HCT116 (cell line): ENCODE results near the gene OCA2. TPM values are rescaled to one million over a fixed set of nuclear protein-coding genes. Genes with fewer than 3 reads are reported as not detected.
"Not testable (repeated sequence)": the region's sequence is repeated elsewhere in the genome, so short reads cannot be mapped to it uniquely, and the experiment has no call there.

ENCODE experiments used
- ATAC-seq: fragments of 200-7000 bp; cut with Tn5 transposase; 2 replicates; pipeline ENCODE4 v1.9.1; 2020; ENCODE audit warnings: mild to moderate bottlenecking, moderate library complexity
- BruUV-seq: library from RNA; stranded (reverse); fragments of 400-500 nt; replicated peaks from 2 replicates; lab custom pipeline; 2021; lab: Mats Ljungman, UMichigan
- CTCF ChIA-PET: fragments of 300-600 bp; sonication (Branson Sonifier 250); formaldehyde crosslinking; loops from one replicate; lab custom pipeline; 2021; ENCODE audit warnings: antibody characterized with exemption; lab: Charles Lee
- POLR2A ChIA-PET: fragments of 300-600, 350-600 bp; sonication (Branson Sonifier 250); formaldehyde crosslinking; loops from one replicate; lab custom pipeline; 2021; ENCODE audit warnings: antibody characterized with exemption; lab: Charles Lee
- RAD21 ChIA-PET, 2 experiments: fragments of 300-600 bp; sonication (Branson Sonifier 250); formaldehyde crosslinking; loops; one replicate each; lab custom pipeline; 2023; ENCODE audit warnings: low total read pairs in 2 of 2; ENCODE audit not compliant: uncharacterized antibody in 2 of 2, unreplicated experiment in 2 of 2, low non-redundant PET in 1 of 2; lab: Charles Lee
- DNase-seq: peaks from one replicate; pipeline ENCODE4 v3.0.0-alpha.2; 2010; ENCODE audit warnings: low read depth, low spot score
- H2AFZ ChIP-seq: fragments of 200-600 bp; shearing (Covaris generic), sonication (generic); 2 replicates; pipeline ENCODE4 v1.6.1; 2017; ENCODE audit warnings: low read depth, mixed run types, mixed read lengths, antibody characterized with exemption, low read length; ENCODE audit not compliant: poor library complexity, severe bottlenecking
- H3K27ac ChIP-seq: 2 replicates; pipeline ENCODE4 v1.5.1; 2012; ENCODE audit warnings: low read depth, low read length
- H3K27me3 ChIP-seq: fragments of 200-600 bp; sonication (generic); 2 replicates; pipeline ENCODE4 v1.6.1; 2016; ENCODE audit warnings: mixed run types, low read length, mixed read lengths; ENCODE audit not compliant: insufficient read depth
- H3K36me3 ChIP-seq, 2 experiments: fragments of 200-500 bp in 1 of 2; fragments of 200-600 bp in 1 of 2; sonication (Bioruptor generic) in 1 of 2; sonication (generic) in 1 of 2; 2 replicates each; pipeline versions ENCODE4 v1.5.1 to v1.6.1; 2014 to 2016; ENCODE audit warnings: low read length in 2 of 2, inconsistent platforms in 1 of 2, mixed read lengths in 1 of 2, mixed run types in 1 of 2; ENCODE audit not compliant: insufficient read depth in 2 of 2, control insufficient read depth in 1 of 2
- H3K4me1 ChIP-seq, 2 experiments: fragments of 200-600 bp in 1 of 2; sonication (generic) in 1 of 2; 2 replicates each; pipeline versions ENCODE4 v1.5.1 to v1.6.1; 2012 to 2017; ENCODE audit warnings: low read length in 2 of 2, inconsistent platforms in 1 of 2, mild to moderate bottlenecking in 1 of 2, mixed read lengths in 1 of 2, mixed run types in 1 of 2, moderate library complexity in 1 of 2; ENCODE audit not compliant: insufficient read depth in 2 of 2, control insufficient read depth in 1 of 2
- H3K4me2 ChIP-seq: fragments of 200-600 bp; sonication (generic); 2 replicates; pipeline ENCODE4 v1.6.1; 2017; ENCODE audit warnings: mixed run types, low read length, mixed read lengths
- H3K4me3 ChIP-seq, 2 experiments: fragments of 200-600 bp in 1 of 2; sonication (generic) in 1 of 2; replicated peaks in 1 of 2; 2 replicates each; pipeline ENCODE4 v1.5.1; 2011 to 2016; ENCODE audit warnings: low read length in 2 of 2, control low read depth in 1 of 2, low read depth in 1 of 2, mild to moderate bottlenecking in 1 of 2, mixed read lengths in 1 of 2, mixed run types in 1 of 2
- H3K79me2 ChIP-seq: fragments of 200-600 bp; sonication (generic); 2 replicates; pipeline ENCODE4 v1.6.1; 2017; ENCODE audit warnings: mild to moderate bottlenecking, mixed run types, low read length, moderate library complexity, mixed read lengths; ENCODE audit not compliant: insufficient read depth
- H3K9ac ChIP-seq: fragments of 200-600 bp; sonication (generic); 2 replicates; pipeline ENCODE4 v1.6.1; 2016; ENCODE audit warnings: low read length, mixed read lengths
- H3K9me2 ChIP-seq: fragments of 200-600 bp; sonication (generic), shearing (Covaris generic); 2 replicates; pipeline ENCODE4 v1.6.1; 2017; ENCODE audit warnings: mixed run types, mild to moderate bottlenecking, moderate library complexity; ENCODE audit not compliant: insufficient read depth
- H3K9me3 ChIP-seq, 2 experiments: fragments of 200-500 bp in 1 of 2; fragments of 200-600 bp in 1 of 2; sonication (Bioruptor generic) in 1 of 2; sonication (generic) in 1 of 2; 2 replicates each; pipeline ENCODE4 v1.6.1; 2014 to 2017; ENCODE audit warnings: low read length in 2 of 2, mixed read lengths in 2 of 2, inconsistent platforms in 1 of 2, low read depth in 1 of 2, mild to moderate bottlenecking in 1 of 2, mixed run types in 1 of 2, moderate library complexity in 1 of 2; ENCODE audit not compliant: control insufficient read depth in 1 of 2, insufficient read depth in 1 of 2
- H4K20me1 ChIP-seq: fragments of 200-600 bp; sonication (generic), shearing (Covaris generic); 2 replicates; pipeline ENCODE4 v1.6.1; 2017; ENCODE audit warnings: mixed run types, mild to moderate bottlenecking, moderate library complexity; ENCODE audit not compliant: insufficient read depth
- MAX ChIP-seq: IDR thresholded peaks from 2 replicates; pipeline ENCODE4 v1.6.1; 2012
- RAD21 ChIP-seq: IDR thresholded peaks from 2 replicates; pipeline ENCODE4 v1.6.1; 2012; ENCODE audit warnings: low read depth, mild to moderate bottlenecking
- SIN3A ChIP-seq: IDR thresholded peaks from 2 replicates; pipeline ENCODE4 v1.6.1; 2012; ENCODE audit warnings: low read depth
- ZFX ChIP-seq: fragments of 450-650 bp; IDR thresholded peaks from 2 replicates; pipeline ENCODE4 v1.6.1; 2017
- intact Hi-C: fragments of 100-400 bp; cut with micrococcal nuclease; formaldehyde crosslinking; loops from 2 replicates; pipeline ENCODE4 v1.10.0; 2022
- total RNA-seq: library from RNA; stranded (reverse); gene quantifications from one replicate; pipeline ENCODE4 v1.2.1, GENCODE V29; 2021; ENCODE audit not compliant: unreplicated experiment
- TF ChIP-seq, protein P1 (sequence below): IDR thresholded peaks from 2 replicates; pipeline ENCODE4 v1.6.1; 2012

The OCA2 gene
- total RNA-seq, 1 experiment from 2014 or later, result not detected

- Histone ChIP-seq H3K27me3 (no peaks in the 10 kb centered on the region), H3K4me2 (no peak overlapping the region), H4K20me1 (no peaks in the 10 kb centered on the region), H3K36me3 (no peaks in the 10 kb centered on the region), H3K9me2 (no peaks in the 10 kb centered on the region), H3K27ac (no peak overlapping the region), H2AFZ (no peak overlapping the region), H3K4me1 (no peaks in the 10 kb centered on the region), H3K79me2 (no peaks in the 10 kb centered on the region), H3K9me3 (no peaks in the 10 kb centered on the region; a peak in 1 of 4 replicates), H3K4me3 (no peak overlapping the region), H3K9ac (no peak overlapping the region)
- BruUV-seq, result no TSS peak
- ChIA-PET CTCF (no interaction called here), RAD21 (no interaction called here), POLR2A (no interaction called here)
- ATAC-seq (no peak), DNase-seq (no peak)
- TF ChIP-seq MAX (no peak), RAD21 (no peak)
- intact Hi-C loops, result no loop called here
Observed at GRCh38 chr15:27956285-27956684, 142.8 kb downstream of the OCA2 start.

GRCh38 chr15:27955087-27955486 lies 144.0 kb downstream of the OCA2 start:
- Histone ChIP-seq H3K4me2 (no peak overlapping the region), H3K9me2 (no peaks in the 10 kb centered on the region), H3K79me2 (no peaks in the 10 kb centered on the region), H3K36me3 (no peaks in the 10 kb centered on the region), H3K4me1 (no peaks in the 10 kb centered on the region), H2AFZ (no peak overlapping the region), H3K4me3 (no peak overlapping the region), H3K27ac (no peak overlapping the region), H3K9ac (no peak overlapping the region), H3K9me3 (peaks cover 0 to 3% of the 10 kb centered on the region in 2 experiments; a peak in 1 of 4 replicates), H4K20me1 (no peaks in the 10 kb centered on the region), H3K27me3 (no peaks in the 10 kb centered on the region)
- ATAC-seq (no peak), DNase-seq (no peak)
- ChIA-PET RAD21 (no interaction called here), POLR2A (no interaction called here), CTCF (no interaction called here)
- BruUV-seq, result no TSS peak
- intact Hi-C loops, result no loop called here
- TF ChIP-seq, protein P1, sequence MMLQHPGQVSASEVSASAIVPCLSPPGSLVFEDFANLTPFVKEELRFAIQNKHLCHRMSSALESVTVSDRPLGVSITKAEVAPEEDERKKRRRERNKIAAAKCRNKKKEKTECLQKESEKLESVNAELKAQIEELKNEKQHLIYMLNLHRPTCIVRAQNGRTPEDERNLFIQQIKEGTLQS, result no peak
- TF ChIP-seq MAX (no peak), SIN3A (no peak), ZFX (no peak)

- H3K4me3 ChIP-seq, H3K4me2 ChIP-seq, H3K27ac ChIP-seq, H3K9me2 ChIP-seq, CTCF ChIA-PET, H3K36me3 ChIP-seq, BruUV-seq, H4K20me1 ChIP-seq, H3K79me2 ChIP-seq, intact Hi-C loops, ATAC-seq, POLR2A ChIA-PET, H2AFZ ChIP-seq, RAD21 ChIA-PET, H3K4me1 ChIP-seq, H3K9ac ChIP-seq, H3K27me3 ChIP-seq, DNase-seq, H3K9me3 ChIP-seq: not testable (repeated sequence)
Observed at GRCh38 chr15:27952593-27952992, 146.5 kb downstream of the OCA2 start.
